Fibroblast of peridontal ligament (primary cell): ENCODE data around the gene PDGFRB.

Experiments used
- DNase-seq: peaks from one replicate; pipeline ENCODE4 v3.0.0-alpha.2; 2010; ENCODE audit errors: extremely low read depth

The PDGFRB gene

DNA sequence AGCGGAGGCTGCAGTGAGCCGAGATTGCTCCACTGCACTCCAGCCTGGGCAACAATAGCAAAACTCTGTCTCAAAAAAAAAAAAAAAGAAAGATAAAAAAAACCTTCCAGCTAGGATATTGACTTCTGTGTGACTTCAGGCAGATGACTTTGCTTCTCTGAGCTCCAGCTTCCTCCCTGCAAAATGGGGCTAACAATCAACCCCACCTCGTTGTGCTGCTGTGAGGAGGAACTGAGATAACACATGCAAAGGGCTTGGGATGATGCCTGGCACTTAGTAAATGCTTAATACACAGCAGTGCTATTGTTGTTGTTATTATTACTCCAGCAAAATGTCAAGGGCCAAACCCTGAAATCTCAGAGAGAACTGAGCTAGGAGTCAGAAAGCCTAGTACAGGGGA, 7.4 kb upstream of the PDGFRB start:
- no peak for DNase-seq

DNA sequence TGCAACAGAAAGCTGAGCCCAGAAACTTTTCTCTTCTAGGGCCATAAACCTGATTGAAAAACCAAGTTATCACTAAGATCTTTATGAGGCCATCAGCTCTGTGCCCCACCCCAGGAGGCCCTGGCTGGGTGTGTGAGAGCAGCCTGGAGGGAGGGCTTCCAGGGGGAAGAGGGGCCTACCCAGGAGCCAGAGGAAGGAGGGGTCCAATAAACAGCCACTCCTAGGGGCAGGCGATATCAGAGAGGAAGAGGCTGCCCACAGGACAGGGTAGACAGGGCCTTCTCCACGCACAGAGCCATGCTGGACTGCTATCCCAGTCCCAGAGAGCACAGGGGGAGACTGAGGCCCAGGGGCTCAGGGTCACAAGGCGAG, 6.5 kb upstream of the PDGFRB start:
- DNase-seq, result no peak

- peak; percentile 67 for DNase-seq
Observed at GRCh38 chr5:150161242-150162141, 5.8 kb upstream of the PDGFRB start.

DNA sequence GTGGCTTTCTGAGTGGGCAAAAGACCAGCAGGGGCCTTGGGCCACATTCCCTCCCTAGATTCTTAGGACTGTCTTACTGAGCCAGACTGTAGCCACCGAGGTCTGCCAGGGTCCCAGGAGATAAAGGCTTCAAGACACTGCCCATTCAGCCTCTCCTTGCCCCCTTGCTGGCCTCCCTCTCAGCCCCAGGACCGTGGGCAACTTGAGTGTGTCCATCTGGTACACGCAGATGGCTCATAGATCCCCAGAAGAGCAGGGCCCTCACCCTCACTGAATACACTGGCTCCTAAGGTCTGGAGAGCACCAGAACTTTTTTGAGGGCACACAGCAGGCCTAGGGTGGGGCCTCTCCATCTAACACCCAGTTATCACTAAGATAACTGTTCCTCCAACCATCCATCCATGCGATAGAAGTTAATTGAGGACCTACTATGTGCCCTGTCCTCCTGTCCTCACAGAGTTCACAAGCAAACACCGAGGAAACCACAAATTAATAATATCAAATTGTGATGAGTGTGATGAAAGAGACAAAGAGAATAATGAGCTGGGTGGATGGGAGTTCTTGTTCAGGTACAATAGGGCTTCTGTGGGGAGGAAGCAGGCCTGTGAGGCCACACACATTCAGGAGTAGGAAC, 4.9 kb upstream of the PDGFRB start:
- DNase-seq, result no peak

GRCh38 chr5:150159741-150160179, 4.1 kb upstream of the PDGFRB start:
- peak; percentile 54 for DNase-seq

DNA sequence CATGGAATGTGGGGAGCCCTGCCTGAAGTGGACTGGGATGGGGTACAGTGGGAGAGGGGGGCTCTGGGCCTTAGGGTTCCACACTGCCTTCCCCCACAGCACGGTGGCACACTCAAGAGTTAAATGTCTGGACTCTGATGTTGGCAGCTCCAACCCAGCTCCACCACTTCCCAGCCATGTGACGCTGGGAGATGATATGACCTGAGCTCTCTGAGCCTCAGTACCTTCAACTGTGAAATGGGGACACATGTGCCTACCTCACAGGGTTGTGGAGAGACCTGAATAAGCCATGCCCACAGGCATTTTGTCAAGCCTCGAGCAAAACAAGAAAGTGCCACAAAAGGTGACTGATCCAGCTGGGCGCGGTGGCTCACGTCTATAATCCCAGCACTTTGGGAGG, 3.4 kb upstream of the PDGFRB start:
- DNase-seq, result no peak

DNA sequence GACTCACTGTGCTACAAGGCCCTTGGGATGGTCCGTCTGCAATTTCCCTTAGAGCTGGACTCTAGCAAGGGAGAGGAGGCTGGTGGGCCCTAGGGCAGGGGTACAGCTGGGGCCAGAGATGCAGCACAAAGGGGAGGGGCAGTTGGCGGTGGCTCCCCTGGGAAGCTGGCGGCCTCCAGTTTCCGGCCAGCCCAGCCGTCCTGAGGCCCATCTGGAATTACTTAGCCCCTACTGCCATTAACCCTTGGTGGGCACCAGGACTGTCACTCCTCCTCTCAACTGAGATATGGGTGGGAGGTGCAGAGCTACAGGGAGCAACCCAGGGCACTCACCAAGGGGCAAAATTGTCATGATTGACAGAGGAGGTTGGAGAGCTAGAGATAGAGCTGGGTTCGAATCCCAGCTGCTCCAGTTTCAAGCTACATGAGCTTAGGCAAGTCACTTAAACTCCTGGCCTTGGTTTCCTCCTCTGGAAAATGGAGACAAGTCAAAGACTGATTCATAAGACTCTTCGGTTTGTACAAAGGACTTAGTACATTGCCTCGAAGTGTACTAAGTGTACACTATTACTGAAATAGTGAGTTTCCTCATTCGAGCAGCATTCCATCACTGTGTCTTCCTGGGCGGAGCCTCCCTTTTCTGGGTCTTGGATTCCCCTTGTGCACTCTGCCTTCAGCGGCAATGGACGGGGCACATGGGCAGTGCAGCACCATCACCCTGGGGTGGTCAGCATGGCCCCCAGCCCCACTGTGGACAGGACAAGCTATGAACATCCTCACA, 2.7 kb upstream of the PDGFRB start:
- DNase-seq, result peak; percentile 56

GRCh38 chr5:150157168-150157567, 1.5 kb upstream of the PDGFRB start:
- DNase-seq, result no peak

DNA sequence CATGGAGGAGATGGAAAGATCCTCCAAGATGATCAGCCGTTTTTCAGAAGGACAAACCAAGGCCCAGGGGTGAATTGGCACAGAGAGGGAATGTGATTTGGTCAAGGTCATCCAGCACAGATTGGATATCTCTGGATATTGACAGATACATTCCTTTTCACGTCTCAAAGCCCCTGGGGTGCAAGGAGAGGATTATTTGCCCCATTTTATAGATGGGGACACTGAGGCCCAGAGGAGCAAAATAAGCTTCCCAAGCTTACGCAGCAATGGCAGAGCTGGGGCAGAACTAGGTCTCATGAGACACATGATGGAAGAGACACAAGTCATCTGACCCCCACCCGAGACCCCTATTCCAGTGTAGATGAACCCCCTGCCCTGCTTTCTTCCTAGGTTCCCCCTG, 895 bp upstream of the PDGFRB start:
- no peak for DNase-seq

- DNase-seq, result no peak
Observed at GRCh38 chr5:150156027-150156368, 353 bp upstream of the PDGFRB start.

GRCh38 chr5:150154618-150155128, 972 bp downstream of the PDGFRB start:
- no peak for DNase-seq

DNA sequence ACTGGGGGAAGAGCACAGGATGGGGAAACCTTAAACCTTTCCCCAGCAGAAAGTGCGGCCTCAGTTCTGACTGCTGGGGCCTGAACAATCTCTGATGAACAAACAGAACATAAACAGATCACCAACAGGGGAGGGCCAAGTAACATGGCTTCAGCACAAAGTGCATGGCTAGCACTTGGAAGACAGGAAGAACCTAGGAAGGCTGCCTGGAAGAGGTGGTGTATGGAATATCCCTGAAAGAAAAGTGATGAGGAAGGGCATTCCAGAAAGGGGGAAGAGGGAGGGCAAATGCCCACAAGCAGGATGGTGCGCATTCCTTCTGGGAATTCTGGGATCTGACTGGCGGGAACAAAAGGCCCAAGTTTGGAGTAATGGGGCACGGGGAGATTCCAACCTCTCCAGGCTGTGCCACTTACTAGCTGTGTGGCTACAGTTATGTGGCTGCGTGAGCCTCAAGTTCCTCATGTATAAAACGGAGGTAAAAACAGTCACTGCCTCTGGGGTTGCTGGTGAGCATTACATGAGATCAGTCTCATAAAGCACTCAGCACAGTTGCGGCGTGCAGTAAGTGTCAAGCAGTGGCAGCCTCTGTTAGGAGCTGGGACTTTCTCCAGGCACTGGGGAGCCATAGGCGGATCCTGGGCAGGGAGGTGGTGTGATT, 1.6 kb downstream of the PDGFRB start:
- peak; percentile 80 for DNase-seq

DNA sequence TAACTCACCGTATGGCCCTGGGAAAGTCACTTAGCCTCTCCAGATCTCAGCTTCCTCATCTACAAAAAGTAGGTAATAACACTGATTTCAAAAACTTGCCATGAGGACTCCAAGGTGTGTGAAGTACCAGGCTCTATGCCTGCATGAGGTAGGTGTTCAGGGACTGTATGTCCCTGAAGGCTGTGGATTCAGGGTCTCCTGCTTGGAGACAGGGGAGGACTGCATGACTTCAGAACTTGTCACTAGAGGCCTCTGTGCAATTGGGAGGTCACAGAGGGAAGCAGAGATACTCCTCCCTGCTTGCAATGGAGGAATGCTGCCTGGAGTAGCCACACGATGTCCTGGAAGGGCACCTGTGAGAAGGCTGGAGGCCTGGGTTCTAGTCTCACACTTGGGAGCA, 2.2 kb downstream of the PDGFRB start:
- no peak for DNase-seq

DNA sequence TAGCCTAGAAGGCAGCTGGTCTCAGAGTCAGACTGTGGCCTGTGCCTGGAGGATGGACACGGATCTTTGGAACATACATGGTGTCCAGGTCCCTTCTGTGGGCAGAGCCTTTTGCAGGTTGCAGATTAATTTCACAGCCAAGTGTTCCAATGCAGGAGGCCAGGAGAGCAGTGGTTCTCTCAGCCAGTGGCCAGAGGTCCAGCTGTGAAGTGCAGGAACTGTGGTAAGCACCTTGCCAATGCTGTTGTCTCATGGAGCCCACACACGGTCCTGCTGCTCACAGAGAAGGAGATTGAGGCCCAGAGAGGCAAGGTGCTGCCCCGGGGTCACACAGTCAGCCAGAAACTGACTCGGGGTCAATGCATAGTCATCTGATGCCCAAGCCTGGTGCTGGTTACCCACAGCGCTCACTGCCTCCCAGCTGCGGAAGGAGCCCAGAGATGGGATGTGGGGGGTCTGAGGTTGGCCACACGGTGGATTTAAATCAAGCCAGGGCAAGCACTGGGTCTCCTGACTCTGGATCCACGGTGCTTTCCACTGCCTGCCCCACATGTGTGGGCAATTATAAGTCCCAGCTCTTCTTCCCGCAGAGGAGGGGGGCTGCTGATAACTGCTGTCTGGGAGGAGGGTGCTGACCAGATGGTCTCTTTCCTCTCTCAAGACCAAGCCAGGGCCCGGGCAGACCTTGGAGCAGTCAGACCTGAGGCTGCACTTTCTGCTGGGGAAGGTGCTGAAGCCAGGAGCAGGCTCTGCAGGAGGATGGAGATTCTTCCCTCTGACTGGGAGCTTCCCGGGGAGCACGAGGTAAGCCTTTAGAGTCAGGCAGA, 2.8 kb downstream of the PDGFRB start:
- DNase-seq, result peak; percentile 67

GRCh38 chr5:150149618-150150017, 6.0 kb downstream of the PDGFRB start:
- DNase-seq, result no peak

DNA sequence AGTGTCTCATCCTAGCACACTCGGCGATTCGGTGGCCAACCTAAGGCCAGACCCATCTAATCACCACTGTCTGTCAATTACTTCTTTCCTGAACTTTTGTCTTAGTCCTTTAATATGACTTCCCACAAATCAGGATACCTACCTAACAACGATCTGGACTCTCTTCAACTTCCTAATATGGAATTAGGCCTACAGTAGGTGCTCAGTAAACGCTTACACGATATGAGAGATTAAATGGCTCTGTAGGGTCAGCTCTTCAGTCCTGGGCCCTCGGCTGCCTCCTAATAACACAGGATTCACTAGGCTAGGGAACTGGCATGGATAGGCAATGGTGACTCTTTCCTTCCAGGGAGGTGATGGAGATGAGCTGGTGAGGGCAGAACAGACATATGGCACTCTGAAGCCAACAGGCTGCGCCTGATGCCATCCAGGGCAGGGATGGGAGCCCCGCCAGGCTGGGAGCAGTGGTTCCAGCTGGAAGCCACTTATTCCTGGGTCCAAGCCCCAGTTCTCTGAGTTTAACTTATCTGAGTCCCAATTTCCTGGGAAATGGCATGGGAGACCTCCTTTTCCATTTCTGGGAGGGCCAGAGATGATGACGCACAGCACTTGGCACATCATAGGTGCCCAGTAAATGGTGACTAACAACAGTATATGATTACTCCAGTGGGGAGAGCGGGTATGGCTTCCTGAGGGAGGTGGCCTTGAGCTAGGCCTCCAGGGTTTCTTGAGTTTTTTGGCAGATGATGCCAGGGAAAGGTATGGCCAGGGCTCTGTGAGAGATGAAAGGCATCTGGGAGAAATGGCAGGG, 7.3 kb downstream of the PDGFRB start:
- DNase-seq, result peak; percentile 75

- no peak for DNase-seq
Observed at GRCh38 chr5:150147670-150148069, 8.0 kb downstream of the PDGFRB start.

- DNase-seq, result no peak
Observed at GRCh38 chr5:150146862-150147601, 8.6 kb downstream of the PDGFRB start.

- no peak for DNase-seq
Observed at GRCh38 chr5:150146235-150146634, 9.4 kb downstream of the PDGFRB start.
